ENCODE measurements around the gene ESYT2. TPM values are rescaled to one million over a fixed set of nuclear protein-coding genes. Genes with fewer than 3 reads are reported as not detected.

Gene ESYT2
- total RNA-seq, 1 experiment from 2014 or later: 68.2 TPM

DNA sequence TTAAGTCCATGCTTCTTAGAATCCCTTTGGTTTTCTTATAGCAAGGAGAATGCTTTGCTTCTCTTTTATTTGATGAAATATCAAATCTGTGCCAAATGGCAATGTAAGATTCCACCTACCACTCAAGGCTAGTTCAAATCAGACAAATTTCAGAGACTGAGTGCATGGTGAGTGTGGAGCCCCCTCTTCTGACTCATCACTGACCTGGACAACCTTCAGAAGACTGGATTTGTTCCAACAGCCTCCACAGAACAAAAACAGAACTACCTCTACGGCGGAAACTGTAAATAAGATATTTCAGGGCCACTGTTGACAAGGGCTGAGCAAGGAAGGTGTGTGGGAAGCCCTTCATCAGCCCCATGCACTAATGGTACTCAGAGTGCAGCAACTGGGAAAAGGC lies 145.8 kb downstream of the ESYT2 start:
- ATAC-seq (no peak), DNase-seq (ENCODE audit: low read depth, low spot score) (no peak)
- H3K9ac ChIP-seq (ENCODE audit: low read length): no peak overlapping the region
- no peaks in the 10 kb centered on the region for H3K9me3 ChIP-seq (ENCODE audit: control insufficient read depth in 1 of 2, insufficient read depth in 1 of 2, low read depth in 1 of 2, low read length in 2 of 2)
- no peak overlapping the region for H3K27ac ChIP-seq (ENCODE audit: low read depth, low read length)
- CTCF ChIA-PET: no interaction called here
- H3K36me3 ChIP-seq (ENCODE audit: control insufficient read depth in 1 of 2, insufficient read depth in 2 of 2, low read length in 2 of 2): peaks cover 28 to 56% of the 10 kb centered on the region in 2 experiments
- POLR2A ChIA-PET: no interaction called here
- no peak overlapping the region for H3K4me3 ChIP-seq (replicated peaks in 1 of 2; ENCODE audit: low read depth in 1 of 2, low read length in 2 of 2)
- H2AFZ ChIP-seq (ENCODE audit: low read depth, low read length, poor library complexity, severe bottlenecking): no peak overlapping the region
- no peaks in the 10 kb centered on the region for H3K4me1 ChIP-seq (ENCODE audit: control insufficient read depth in 1 of 2, insufficient read depth in 2 of 2, low read length in 2 of 2)
- no peak for TF ChIP-seq SRF (IDR thresholded peaks at IDR 0.05; ENCODE audit: low read depth)
- TF ChIP-seq, protein P1, sequence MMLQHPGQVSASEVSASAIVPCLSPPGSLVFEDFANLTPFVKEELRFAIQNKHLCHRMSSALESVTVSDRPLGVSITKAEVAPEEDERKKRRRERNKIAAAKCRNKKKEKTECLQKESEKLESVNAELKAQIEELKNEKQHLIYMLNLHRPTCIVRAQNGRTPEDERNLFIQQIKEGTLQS (IDR thresholded peaks at IDR 0.05): no peak
- TF ChIP-seq, protein P2, sequence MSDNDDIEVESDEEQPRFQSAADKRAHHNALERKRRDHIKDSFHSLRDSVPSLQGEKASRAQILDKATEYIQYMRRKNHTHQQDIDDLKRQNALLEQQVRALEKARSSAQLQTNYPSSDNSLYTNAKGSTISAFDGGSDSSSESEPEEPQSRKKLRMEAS (IDR thresholded peaks at IDR 0.05): no peak
- no peak for TF ChIP-seq SIN3A (IDR thresholded peaks at IDR 0.05; ENCODE audit: low read depth)
- no peak for TF ChIP-seq CEBPB (IDR thresholded peaks at IDR 0.05; ENCODE audit: low read depth)
- TF ChIP-seq CBX3 (IDR thresholded peaks at IDR 0.05; ENCODE audit: low read depth): no peak
- no peak for TF ChIP-seq ZFX (IDR thresholded peaks at IDR 0.05)
- no peak for TF ChIP-seq POLR2A (IDR thresholded peaks at IDR 0.05; ENCODE audit: borderline replicate concordance, extremely low read depth, insufficient read depth, insufficient read length)
- TF ChIP-seq EZH2phosphoT487 (IDR thresholded peaks at IDR 0.05; ENCODE audit: borderline replicate concordance): no peak
- TF ChIP-seq EGR1 (IDR thresholded peaks at IDR 0.05; ENCODE audit: low read depth): no peak
- no peak for TF ChIP-seq ZNF274 (IDR thresholded peaks at IDR 0.05; ENCODE audit: low read depth, low read length)
- H4K20me1 ChIP-seq (ENCODE audit: insufficient read depth): no peaks in the 10 kb centered on the region; the same call in 1 of the 2 replicates
- no peak overlapping the region for H3K4me2 ChIP-seq (ENCODE audit: low read length)
- H3K9me2 ChIP-seq (ENCODE audit: insufficient read depth): no peaks in the 10 kb centered on the region
- H3K79me2 ChIP-seq (ENCODE audit: insufficient read depth, low read length): peaks cover 14% of the 10 kb centered on the region
- H3K27me3 ChIP-seq (ENCODE audit: insufficient read depth, low read length): no peaks in the 10 kb centered on the region
- intact Hi-C loops (cut with micrococcal nuclease): no loop called here
- BruUV-seq (replicated peaks): no TSS peak
- RAD21 ChIA-PET (ENCODE audit: low non-redundant PET in 1 of 2, low total read pairs in 2 of 2, uncharacterized antibody in 2 of 2, unreplicated experiment in 2 of 2): no interaction called here

DNA sequence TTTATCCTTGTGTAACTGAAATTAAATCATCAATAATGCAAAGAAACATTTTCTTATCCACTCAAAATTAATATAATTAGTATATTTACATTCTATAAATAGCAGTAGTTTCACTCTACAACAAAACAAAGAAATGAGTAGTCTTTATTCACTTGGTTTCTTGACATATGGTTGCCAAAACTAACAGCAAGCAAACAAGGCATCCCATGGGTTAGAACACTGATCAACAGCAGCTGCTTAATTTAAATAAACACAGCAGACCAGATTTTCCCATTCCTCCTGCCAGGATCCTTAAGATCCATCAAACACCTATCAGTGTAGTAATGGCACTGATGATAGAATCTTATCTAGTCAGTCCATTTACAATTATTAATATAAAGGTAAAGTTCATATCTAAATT lies 146.9 kb downstream of the ESYT2 start:
- H3K4me3 ChIP-seq (replicated peaks in 1 of 2; ENCODE audit: low read depth in 1 of 2, low read length in 2 of 2): no peak overlapping the region
- no peaks in the 10 kb centered on the region for H3K9me2 ChIP-seq (ENCODE audit: insufficient read depth)
- H3K36me3 ChIP-seq (ENCODE audit: control insufficient read depth in 1 of 2, insufficient read depth in 2 of 2, low read length in 2 of 2): peaks cover 26 to 48% of the 10 kb centered on the region in 2 experiments
- DNase-seq (ENCODE audit: low read depth, low spot score) (no peak), ATAC-seq (no peak)
- no peaks in the 10 kb centered on the region; the same call in 1 of the 2 replicates for H4K20me1 ChIP-seq (ENCODE audit: insufficient read depth)
- H3K9me3 ChIP-seq (ENCODE audit: control insufficient read depth in 1 of 2, insufficient read depth in 1 of 2, low read depth in 1 of 2, low read length in 2 of 2): no peaks in the 10 kb centered on the region
- H2AFZ ChIP-seq (ENCODE audit: low read depth, low read length, poor library complexity, severe bottlenecking): no peak overlapping the region
- H3K27me3 ChIP-seq (ENCODE audit: insufficient read depth, low read length): no peaks in the 10 kb centered on the region
- ChIA-PET RAD21 (ENCODE audit: low non-redundant PET in 1 of 2, low total read pairs in 2 of 2, uncharacterized antibody in 2 of 2, unreplicated experiment in 2 of 2) (no interaction called here), CTCF (no interaction called here), POLR2A (no interaction called here)
- H3K9ac ChIP-seq (ENCODE audit: low read length): no peak overlapping the region
- H3K4me2 ChIP-seq (ENCODE audit: low read length): no peak overlapping the region
- intact Hi-C loops (cut with micrococcal nuclease): no loop called here
- peaks cover 14% of the 10 kb centered on the region for H3K79me2 ChIP-seq (ENCODE audit: insufficient read depth, low read length)
- no peaks in the 10 kb centered on the region for H3K4me1 ChIP-seq (ENCODE audit: control insufficient read depth in 1 of 2, insufficient read depth in 2 of 2, low read length in 2 of 2)
- BruUV-seq (replicated peaks): no TSS peak
- H3K27ac ChIP-seq (ENCODE audit: low read depth, low read length): no peak overlapping the region
- TF ChIP-seq, protein P3, sequence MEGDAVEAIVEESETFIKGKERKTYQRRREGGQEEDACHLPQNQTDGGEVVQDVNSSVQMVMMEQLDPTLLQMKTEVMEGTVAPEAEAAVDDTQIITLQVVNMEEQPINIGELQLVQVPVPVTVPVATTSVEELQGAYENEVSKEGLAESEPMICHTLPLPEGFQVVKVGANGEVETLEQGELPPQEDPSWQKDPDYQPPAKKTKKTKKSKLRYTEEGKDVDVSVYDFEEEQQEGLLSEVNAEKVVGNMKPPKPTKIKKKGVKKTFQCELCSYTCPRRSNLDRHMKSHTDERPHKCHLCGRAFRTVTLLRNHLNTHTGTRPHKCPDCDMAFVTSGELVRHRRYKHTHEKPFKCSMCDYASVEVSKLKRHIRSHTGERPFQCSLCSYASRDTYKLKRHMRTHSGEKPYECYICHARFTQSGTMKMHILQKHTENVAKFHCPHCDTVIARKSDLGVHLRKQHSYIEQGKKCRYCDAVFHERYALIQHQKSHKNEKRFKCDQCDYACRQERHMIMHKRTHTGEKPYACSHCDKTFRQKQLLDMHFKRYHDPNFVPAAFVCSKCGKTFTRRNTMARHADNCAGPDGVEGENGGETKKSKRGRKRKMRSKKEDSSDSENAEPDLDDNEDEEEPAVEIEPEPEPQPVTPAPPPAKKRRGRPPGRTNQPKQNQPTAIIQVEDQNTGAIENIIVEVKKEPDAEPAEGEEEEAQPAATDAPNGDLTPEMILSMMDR (IDR thresholded peaks at IDR 0.05 in 2 of 3, conservative IDR thresholded peaks at IDR 0.05 in 1 of 3; ENCODE audit: borderline replicate concordance in 1 of 3, insufficient read depth in 1 of 3, low read depth in 2 of 3, low read length in 2 of 3): no peak
- TF ChIP-seq POLR2AphosphoS5 (IDR thresholded peaks at IDR 0.05; ENCODE audit: low read depth, low read length) (no peak), TCF7L2 (IDR thresholded peaks at IDR 0.05; ENCODE audit: borderline replicate concordance, extremely low read depth, insufficient read depth, insufficient read length) (no peak), SP1 (IDR thresholded peaks at IDR 0.05; ENCODE audit: low read depth) (no peak), EGR1 (IDR thresholded peaks at IDR 0.05; ENCODE audit: low read depth) (no peak), YY1 (IDR thresholded peaks at IDR 0.05; ENCODE audit: extremely low read depth, insufficient replicate concordance, low read depth, low read length) (no peak), POLR2A (IDR thresholded peaks at IDR 0.05; ENCODE audit: borderline replicate concordance, extremely low read depth, insufficient read depth, insufficient read length) (no peak), ELF1 (IDR thresholded peaks at IDR 0.05; ENCODE audit: borderline replicate concordance, low read depth) (no peak), ZNF274 (IDR thresholded peaks at IDR 0.05; ENCODE audit: low read depth, low read length) (no peak), SIN3A (IDR thresholded peaks at IDR 0.05; ENCODE audit: low read depth) (no peak), CBX3 (IDR thresholded peaks at IDR 0.05; ENCODE audit: low read depth) (no peak)

Measured in HCT116 (cell line).